GM19351 (cell line): ENCODE data around the gene LATS2.

ENCODE experiments used
- ATAC-seq: cut with Tn5 transposase; IDR thresholded peaks from one replicate; pipeline ENCODE4 v1.9.1; 2021; ENCODE audit warnings: mild to moderate bottlenecking, moderate library complexity; ENCODE audit not compliant: unreplicated experiment

LATS2 gene

DNA sequence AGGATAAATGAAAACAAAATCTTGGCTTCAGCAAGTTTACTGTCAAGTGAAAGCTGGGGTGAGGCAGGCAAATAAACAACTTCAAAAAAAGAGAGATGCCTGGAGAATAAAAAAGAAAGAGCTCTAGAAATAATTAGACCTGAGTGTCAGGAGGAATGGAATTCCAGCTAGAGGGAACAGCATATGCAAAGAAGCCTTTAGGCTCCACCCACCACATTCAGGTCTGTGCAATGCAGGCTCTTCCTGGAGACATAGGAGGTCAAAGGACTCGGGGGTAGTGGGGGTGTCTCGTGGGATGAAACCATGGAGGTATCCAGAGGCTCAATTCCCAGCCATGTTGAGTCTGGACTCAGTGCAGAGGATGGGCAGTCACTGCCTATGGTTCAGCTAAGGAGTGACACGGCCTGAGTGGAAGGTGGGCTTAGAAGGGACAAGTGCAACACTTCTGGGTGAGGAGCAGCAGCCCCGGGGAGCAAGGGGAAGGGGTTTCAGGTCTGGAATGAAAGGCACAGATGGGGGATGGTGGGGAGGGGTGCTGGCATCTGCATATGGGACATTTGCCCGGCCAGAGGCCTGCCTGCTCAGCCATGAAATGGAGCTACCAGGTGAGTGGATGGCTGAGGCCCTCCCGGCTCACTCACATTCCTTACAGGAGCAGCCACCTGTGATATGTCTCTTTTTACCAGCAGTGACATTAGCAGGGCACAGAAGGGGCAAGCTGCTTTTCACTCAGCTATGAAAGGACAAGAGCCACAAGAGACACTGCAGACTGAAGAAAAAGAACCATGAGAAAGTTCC, 12.3 kb downstream of the LATS2 start:
- no peak for ATAC-seq

- no peak for ATAC-seq
These were observed 13.6 kb downstream of the LATS2 start for GRCh38 chr13:21047591-21048282.

DNA sequence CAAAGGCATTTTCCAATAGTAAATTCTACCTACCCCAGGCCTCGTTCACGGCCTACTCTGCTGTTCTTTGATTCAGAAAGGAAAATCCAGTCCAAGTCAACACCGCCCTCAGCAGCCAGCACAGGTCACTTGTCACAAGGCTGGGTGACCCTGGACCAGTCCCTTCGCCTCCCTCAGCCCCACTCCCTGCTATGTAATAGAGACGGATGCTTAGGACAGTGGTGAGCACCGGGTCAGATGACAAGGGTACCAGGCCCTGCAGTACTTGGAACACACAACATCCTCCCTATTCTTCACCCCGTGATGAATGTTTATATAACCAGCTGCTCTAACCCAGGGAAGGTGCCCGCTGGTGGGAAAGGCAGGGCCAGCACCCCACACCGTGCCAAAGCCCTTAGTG, 14.3 kb downstream of the LATS2 start:
- ATAC-seq = no peak

DNA sequence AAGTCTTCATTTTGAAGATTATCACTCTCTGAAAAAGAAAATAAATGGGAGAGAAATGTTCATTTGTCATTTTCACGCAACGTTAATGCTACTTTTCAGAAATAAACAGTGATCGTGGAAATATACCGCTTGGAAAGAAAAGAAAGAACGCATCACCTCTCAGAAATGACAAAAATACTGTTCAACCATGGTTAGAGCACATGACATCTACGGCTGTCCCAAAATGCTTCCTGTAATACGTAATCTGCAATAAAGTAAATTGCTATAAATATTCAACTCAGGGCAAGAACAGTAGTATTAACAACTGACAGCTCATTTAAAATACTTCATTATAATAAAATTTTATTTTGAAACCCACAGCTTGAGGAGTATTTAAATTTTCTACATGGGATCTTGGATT, 15.2 kb downstream of the LATS2 start:
- ATAC-seq = no peak

- no peak for ATAC-seq
These were observed 16.3 kb downstream of the LATS2 start for GRCh38 chr13:21045100-21045499.

DNA sequence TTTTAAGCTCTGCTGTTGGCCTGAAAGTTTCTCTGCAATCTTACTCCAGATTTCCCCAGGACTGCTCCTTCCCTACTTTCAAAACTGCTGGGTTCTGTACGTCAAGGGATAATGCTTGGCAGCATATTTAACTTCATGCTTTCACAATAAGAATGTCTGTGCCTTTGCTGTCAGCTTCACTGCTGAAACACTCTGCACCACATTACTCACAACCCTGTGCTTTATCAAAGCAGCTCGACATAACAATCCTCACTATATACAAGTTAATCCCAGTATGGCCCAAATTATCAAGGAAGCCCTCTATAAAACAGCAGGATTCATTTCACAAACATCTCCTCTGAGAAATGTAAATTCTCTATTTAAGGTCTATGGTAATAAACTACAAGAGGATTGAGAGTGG, 17.5 kb downstream of the LATS2 start:
- no peak for ATAC-seq

- ATAC-seq = no peak
These were observed 21.1 kb downstream of the LATS2 start for GRCh38 chr13:21040120-21040826.

GRCh38 chr13:21039097-21039800, 22.1 kb downstream of the LATS2 start:
- no peak for ATAC-seq

DNA sequence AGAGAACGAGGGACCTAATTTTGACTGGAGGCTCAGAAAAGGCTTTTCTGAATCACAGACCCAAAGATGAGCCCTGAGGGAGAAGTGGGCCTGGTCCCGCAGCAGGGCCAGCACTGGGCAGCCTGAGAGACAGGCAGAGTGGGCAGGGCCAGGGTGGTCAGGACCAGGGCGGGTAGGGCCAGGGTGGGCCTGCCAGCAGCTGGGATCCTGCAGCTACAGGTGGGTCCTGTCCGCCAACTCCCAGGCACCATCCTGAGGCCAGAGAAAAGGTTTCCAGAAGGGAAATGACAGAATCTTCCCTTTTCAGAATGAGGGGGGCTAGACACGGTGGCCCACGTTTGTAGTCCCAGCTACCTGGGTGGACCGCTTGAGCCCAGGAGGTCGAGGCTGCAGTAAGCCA, 23.7 kb downstream of the LATS2 start:
- ATAC-seq = no peak

DNA sequence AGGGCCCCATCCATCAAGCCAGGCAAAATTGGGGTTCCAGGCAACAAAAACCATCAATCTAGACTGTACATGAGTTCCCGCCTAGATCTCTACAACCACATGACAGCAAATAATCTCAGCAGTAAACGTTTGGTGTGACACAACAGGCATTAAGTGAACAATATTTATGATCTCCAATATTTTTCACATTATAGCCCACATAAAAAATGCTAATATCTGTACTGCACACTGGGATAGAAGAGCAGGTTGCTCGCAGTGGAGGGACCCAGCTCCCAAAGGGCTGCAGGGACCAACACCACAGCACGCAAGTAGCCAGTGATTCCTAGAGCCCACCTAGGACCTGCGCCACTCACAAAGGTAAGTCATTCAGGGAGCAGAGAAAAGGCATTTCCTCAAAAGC, 25.9 kb downstream of the LATS2 start:
- ATAC-seq = no peak

GRCh38 chr13:21034603-21035191, 26.7 kb downstream of the LATS2 start:
- ATAC-seq = no peak

GRCh38 chr13:21033856-21034602, 27.4 kb downstream of the LATS2 start:
- ATAC-seq = no peak

GRCh38 chr13:21033212-21033840, 28.1 kb downstream of the LATS2 start:
- no peak for ATAC-seq

- no peak for ATAC-seq
These were observed 28.7 kb downstream of the LATS2 start for GRCh38 chr13:21032656-21033055.

DNA sequence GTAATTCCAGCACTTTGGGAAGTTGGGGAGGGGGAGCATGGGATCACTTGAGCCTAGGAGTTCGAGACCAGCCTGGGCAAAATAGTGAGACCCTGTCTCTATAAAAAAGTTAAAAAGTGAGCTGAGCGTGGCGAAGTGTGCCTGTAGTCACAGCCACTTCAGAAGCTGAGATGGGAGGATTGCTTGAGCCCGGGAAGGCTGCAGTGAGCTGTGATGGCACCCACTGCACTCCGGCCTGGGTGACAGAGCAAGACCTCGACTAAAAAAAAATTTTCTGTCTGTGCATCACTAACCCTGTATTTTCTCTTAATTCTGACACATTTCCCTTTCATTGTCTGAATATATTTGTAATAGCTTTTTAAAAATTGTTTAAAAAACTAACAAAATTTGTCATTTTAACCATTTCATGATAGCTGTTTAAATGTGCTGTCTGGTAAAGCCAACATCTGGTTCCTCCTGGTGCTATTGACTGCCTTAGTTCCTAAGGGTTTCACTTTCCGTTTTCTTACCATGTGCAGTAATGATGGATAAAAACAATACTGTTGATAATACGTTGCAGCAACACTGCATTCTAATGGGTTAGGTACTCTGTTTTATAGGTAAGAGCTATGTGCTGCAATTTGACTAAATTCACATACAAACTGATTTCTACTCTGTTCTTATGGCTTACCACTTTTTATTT, 29.7 kb downstream of the LATS2 start:
- no peak for ATAC-seq

- no peak for ATAC-seq
These were observed 35.8 kb downstream of the LATS2 start for GRCh38 chr13:21025539-21025938.

GRCh38 chr13:21022056-21022979, 39.1 kb downstream of the LATS2 start:
- no peak for ATAC-seq

GRCh38 chr13:21020581-21020980, 40.8 kb downstream of the LATS2 start:
- no peak for ATAC-seq
